Keratinocyte (primary cell): ENCODE results near the gene METAP1.

Experiments
- CTCF ChIP-seq, 3 experiments: IDR thresholded peaks in 1 of 3; conservative IDR thresholded peaks in 1 of 3; optimal IDR thresholded peaks in 1 of 3; 2 replicates in 2 of 3; 3 replicates in 1 of 3; pipeline versions ENCODE3 to v1.5.1; 2011; ENCODE audit warnings: low read length in 3 of 3, mild to moderate bottlenecking in 3 of 3, moderate library complexity in 2 of 3, control low read depth in 1 of 3, inconsistent platforms in 1 of 3; ENCODE audit not compliant: insufficient read depth in 2 of 3; ENCODE audit errors: extremely low read depth in 1 of 3
- EZH2 ChIP-seq: IDR thresholded peaks from one replicate; pipeline ENCODE4 v1.6.1; 2012; ENCODE audit warnings: inconsistent platforms, mild to moderate bottlenecking, low read length, moderate library complexity

GRCh38 chr4:99078931-99079624 lies 83.6 kb downstream of the METAP1 start:
- TF ChIP-seq CTCF (optimal IDR thresholded peaks at IDR 0.05 in 1 of 3, IDR thresholded peaks at IDR 0.05 in 1 of 3, conservative IDR thresholded peaks at IDR 0.05 in 1 of 3; ENCODE audit: extremely low read depth in 1 of 3, insufficient read depth in 2 of 3, low read length in 3 of 3) = no peak
- no peak for TF ChIP-seq EZH2
